GM21515 (cell line): ENCODE measurements around the gene NAB1.
A peak's percentile ranks its signal among the peaks of the same experiment; 100 is the strongest.
"Not testable (repeated sequence)": the region's sequence is repeated elsewhere in the genome, so short reads cannot be mapped to it uniquely, and the experiment has no call there.

ENCODE experiments used
- ATAC-seq: cut with Tn5 transposase; IDR thresholded peaks from one replicate; pipeline ENCODE4 v1.9.1; 2021; ENCODE audit not compliant: unreplicated experiment

Gene NAB1, protein sequence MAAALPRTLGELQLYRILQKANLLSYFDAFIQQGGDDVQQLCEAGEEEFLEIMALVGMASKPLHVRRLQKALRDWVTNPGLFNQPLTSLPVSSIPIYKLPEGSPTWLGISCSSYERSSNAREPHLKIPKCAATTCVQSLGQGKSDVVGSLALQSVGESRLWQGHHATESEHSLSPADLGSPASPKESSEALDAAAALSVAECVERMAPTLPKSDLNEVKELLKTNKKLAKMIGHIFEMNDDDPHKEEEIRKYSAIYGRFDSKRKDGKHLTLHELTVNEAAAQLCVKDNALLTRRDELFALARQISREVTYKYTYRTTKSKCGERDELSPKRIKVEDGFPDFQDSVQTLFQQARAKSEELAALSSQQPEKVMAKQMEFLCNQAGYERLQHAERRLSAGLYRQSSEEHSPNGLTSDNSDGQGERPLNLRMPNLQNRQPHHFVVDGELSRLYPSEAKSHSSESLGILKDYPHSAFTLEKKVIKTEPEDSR

GRCh38 chr2:190649035-190649797, at the start of gene NAB1:
Gene NAB1, plus strand, starts transcription at chr2:190649083. Its CDS starts 10,094 bp downstream, at chr2:190659177.
- ATAC-seq, result peak; percentile 48

DNA sequence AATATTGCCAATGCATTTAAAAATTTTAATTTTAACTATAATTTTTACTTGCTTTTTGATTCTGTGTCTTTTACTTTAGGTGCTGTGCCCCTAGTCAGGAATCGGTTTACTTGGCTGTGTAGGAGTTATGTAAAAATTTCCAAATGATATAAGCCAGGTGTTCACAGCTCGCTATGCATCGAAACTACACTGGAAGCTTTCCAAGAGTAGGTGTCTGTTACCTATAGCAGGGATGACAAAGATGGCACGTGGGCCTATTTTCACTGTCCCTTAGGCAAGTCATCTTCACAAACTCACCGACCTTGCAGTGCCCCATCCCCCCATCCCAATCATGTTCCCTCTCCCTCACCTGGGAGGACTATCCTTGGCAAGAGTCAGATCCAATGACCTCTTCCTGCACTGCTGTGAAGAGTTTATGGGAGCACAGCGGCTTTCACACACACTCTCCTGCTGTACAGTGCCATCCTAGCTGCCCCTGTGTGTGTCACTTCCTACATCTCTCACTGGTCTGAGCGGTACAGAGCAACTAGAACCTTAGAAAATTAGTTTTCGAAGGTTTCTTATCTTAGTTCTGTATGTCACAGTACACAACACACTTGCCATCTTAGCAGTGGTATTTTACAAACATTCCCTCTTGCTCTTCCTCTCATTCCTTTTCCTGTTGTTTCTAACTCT, 49.2 kb upstream of the NAB1 start:
- no peak for ATAC-seq

GRCh38 chr2:190600293-190601103, 48.4 kb upstream of the NAB1 start:
- ATAC-seq, result no peak

DNA sequence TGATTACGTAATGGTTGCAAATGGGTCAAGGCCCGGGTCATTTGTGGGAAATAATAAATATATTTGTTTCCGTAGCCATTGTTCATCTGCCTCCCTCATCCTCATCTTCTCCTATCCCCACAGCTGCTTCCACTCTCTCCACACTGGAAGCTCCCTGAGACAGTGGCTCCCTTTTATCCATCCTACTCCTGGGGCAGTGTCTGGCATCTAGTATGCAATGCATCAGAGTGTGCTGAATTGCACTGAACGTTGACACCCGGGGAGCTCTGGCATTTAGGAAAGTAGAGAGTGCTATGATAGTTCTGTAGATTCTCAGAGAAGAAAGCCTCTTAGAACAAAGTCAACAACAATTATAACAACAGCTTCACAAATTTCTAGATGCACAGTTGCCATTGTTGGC, 45.5 kb upstream of the NAB1 start:
- ATAC-seq, result no peak

DNA sequence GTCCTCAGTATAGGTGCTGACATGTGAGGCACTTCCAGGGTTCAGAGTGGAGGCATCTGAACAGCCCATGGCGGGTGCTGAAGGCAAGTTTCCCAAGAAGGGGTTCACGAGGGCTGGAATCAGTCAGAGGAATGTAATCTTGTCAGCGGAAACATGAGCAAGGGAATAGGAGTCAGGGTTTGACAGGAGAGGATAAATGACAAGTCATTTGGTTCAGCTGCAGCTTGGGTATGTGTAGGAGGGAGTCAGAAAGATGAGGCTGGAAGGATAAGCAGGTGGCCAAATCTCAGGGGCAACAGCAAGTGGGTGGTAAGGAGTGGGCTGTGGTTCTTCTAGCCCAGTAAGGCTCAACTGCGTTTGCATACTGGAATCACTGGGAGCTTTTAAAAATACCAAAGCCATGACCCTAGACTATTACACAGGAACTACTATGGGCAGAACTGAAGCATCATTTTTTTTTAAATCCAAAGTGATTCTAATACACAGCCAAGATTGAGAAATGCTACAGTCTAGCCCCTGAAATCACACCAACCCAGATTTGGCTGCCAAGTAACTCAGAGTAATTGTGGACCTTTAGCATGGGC, 41.8 kb upstream of the NAB1 start:
- ATAC-seq, result no peak

DNA sequence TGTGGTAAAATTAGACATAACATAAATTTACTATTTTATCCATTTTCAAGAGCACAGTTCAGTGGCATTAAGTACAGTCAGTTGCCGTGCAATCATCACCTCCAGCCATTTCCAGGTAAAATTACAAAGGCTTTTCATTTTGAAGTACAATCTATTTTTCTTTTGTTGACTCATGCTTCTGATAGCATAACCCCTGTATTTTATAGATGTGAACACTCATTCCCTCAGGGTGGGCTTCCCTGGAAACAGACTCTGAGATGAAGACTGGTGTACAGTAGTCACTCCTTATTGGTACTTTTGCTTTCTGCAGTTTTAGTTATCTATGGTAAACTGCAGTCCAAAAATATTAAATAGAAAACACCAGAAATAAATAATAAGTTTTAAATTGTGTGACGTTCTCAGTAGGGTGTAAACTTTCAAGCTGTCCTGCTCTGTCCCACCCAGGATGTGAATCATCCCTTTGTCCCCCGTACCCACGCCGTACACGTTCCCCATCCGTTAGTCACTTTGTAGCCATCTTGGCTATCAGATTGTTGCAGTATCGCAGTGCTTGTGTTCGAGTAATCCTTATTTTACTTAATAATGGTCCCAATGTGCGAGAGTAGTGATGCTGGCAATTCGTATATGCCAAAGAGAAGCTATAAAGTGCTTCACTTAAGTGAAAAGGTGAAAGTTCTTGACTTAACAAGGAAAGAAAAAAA, 41.1 kb upstream of the NAB1 start:
- ATAC-seq, result no peak

DNA sequence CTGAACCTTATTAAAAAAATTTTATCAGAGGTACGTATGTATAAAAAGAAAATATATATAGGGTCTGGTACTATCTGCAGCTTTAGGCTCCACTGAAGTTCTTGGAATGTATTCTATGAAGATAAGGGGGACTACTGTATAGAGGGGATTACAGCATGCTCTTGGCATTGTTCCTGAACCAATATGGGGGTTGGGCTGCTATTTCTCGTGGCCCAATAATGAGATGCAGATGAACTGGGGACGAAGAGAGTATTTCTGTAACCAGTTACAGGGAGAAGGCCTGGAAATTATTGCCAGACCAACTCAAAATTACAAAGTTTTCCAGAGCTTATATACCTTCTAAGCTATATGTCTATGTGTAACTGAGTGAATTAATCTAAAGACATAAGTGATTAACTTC, 40.0 kb upstream of the NAB1 start:
- not testable (repeated sequence) for ATAC-seq

- not testable (repeated sequence) for ATAC-seq
These were observed 39.5 kb upstream of the NAB1 start for GRCh38 chr2:190609397-190609796.

GRCh38 chr2:190610528-190610927, 38.4 kb upstream of the NAB1 start:
- ATAC-seq, result not testable (repeated sequence)

DNA sequence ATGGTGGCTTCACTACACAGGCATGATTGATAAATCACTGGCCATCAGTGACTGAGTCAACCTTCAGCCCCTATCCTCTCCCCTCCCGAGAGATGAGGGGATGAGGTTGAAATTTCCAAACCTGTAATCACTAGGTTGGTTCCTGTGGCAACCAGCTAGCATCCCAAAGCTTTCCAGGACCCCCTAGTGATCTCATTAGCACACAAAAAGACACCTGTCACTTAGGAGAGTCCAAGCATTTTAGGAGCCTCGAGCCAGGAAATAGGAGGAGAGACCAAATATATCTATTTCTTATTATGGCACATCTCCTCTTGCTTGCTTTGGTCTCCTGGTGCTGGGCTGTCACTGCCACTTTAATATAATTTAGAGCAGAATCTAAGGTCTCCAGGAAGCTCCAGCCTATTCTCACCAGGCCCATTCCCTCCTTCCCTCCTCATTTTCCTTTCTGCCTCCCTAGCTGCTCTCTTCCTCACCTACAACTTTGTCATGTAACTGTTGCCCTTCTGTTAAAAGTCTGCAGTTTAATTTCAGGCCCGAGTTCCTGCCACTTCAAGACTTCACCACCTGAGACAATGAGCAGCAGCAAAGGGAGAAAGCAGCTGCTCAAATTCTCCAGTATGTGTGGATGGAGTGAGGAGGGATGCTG, 33.2 kb upstream of the NAB1 start:
- ATAC-seq, result no peak

GRCh38 chr2:190618030-190618429, 30.9 kb upstream of the NAB1 start:
- ATAC-seq, result no peak

DNA sequence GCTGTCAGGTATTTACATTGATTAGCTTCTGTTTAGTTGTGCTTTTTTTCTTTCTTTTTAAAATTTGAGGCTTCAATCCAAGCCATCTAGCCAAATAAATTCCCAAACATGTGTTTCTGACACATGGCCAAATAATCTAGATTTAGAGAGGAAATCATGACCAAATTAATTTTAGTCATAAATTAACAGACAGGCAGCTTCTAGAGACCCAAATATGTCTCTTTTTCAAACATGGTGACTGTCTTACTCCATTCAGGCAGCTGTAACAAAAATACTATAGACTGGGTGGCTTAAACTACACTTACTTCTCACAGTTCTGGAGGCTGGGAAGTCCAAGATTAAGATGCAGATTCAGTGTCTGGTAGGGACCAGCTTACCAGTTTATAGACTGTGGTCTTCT, 23.2 kb upstream of the NAB1 start:
- ATAC-seq, result no peak

- no peak for ATAC-seq
These were observed 22.2 kb upstream of the NAB1 start for GRCh38 chr2:190626641-190627210.

- peak; percentile 78 for ATAC-seq
These were observed 21.2 kb upstream of the NAB1 start for GRCh38 chr2:190627448-190628412.

DNA sequence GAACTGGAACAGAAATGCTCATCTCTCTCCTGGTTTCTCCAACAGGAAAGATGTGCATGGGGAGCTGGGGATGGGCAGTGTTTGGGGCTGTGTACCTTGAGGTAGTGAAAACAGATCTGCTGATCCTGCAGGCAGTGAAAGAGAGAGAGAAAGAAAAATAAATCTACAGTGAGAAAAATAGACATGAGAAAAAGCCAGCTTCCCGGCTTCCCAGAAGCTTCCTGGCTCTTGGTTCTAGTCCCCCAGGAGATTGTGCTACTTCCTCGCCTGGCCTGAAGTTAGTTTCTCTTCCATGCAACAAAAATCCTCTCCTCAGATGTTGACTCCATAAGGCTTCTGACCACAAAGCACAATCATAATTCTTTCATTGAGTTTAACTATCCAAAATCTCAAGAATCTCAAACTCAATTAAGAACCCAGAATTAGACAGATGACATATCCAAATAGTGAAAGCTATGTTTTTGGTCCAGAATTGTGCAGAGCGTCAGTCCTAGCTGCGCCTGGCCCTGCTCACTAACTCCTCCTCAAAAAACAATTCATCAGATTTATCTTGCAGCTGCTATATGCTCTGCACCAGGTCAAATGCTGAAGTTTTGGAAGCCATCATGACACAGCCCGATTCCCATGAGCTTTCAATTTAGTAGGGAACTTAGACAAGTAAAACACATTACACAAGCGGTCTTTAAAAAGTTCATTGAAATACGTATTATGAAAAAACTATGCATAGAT, 20.1 kb upstream of the NAB1 start:
- ATAC-seq, result no peak

- ATAC-seq, result no peak
These were observed 14.5 kb upstream of the NAB1 start for GRCh38 chr2:190634381-190634780.

GRCh38 chr2:190635781-190636180, 13.1 kb upstream of the NAB1 start:
- no peak for ATAC-seq
